MCF 10A (cell line): ENCODE results near the gene WDR7. TPM values are rescaled to one million over a fixed set of nuclear protein-coding genes. Genes with fewer than 3 reads are reported as not detected.
A peak's percentile ranks its signal among the peaks of the same experiment; 100 is the strongest.

Source experiments
- BruUV-seq: library from RNA; stranded (reverse); fragments of 400-500 nt; replicated peaks from 2 replicates; lab custom pipeline; 2021; lab: Mats Ljungman, UMichigan
- CTCF ChIA-PET: fragments of 300-600 bp; sonication (Branson Sonifier 250); formaldehyde crosslinking; extraction: SDS; loops from one replicate; lab custom pipeline; 2021; ENCODE audit warnings: antibody characterized with exemption, inconsistent platforms; lab: Yijun Ruan, JAX
- POLR2A ChIA-PET: fragments of 300-600, 350-650 bp; sonication (Branson Sonifier 250); formaldehyde crosslinking; extraction: SDS; loops from one replicate; lab custom pipeline; 2020; ENCODE audit warnings: antibody characterized with exemption, inconsistent platforms; lab: Yijun Ruan, JAX
- DNase-seq: peaks from one replicate; pipeline ENCODE4 v3.0.0-alpha.2; 2018; ENCODE audit not compliant: unreplicated experiment
- H3K27ac Mint-ChIP-seq: one replicate; pipeline ENCODE4 v1.8.0; 2022; ENCODE audit warnings: mild to moderate bottlenecking, low read depth, mixed read lengths; ENCODE audit not compliant: unreplicated experiment
- H3K27me3 Mint-ChIP-seq: one replicate; pipeline ENCODE4 v1.8.0; 2022; ENCODE audit warnings: mixed read lengths; ENCODE audit not compliant: insufficient read depth, unreplicated experiment
- H3K36me3 Mint-ChIP-seq: one replicate; pipeline ENCODE4 v1.8.0; 2022; ENCODE audit warnings: mild to moderate bottlenecking, moderate library complexity, mixed read lengths; ENCODE audit not compliant: insufficient read depth, unreplicated experiment
- H3K4me1 Mint-ChIP-seq: one replicate; pipeline ENCODE4 v1.8.0; 2022; ENCODE audit warnings: mixed read lengths; ENCODE audit not compliant: insufficient read depth, unreplicated experiment
- H3K4me3 Mint-ChIP-seq: one replicate; pipeline ENCODE4 v1.8.0; 2022; ENCODE audit warnings: mild to moderate bottlenecking, moderate library complexity, mixed read lengths; ENCODE audit not compliant: unreplicated experiment
- H3K9me3 Mint-ChIP-seq: one replicate; pipeline ENCODE4 v1.8.0; 2022; ENCODE audit warnings: mixed read lengths; ENCODE audit not compliant: unreplicated experiment
- CTCF ChIP-seq: fragments of 200-600 bp; IDR thresholded peaks from one replicate; pipeline ENCODE4 v1.8.0; 2022; ENCODE audit warnings: antibody characterized with exemption, mild to moderate bottlenecking; ENCODE audit not compliant: unreplicated experiment
- intact Hi-C: fragments of 100-400 bp; cut with micrococcal nuclease; formaldehyde crosslinking; loops from 2 replicates; pipeline ENCODE4 v1.14.1; 2022
- total RNA-seq: library from RNA; stranded (reverse); gene quantifications from 2 replicates; pipeline ENCODE4 v1.2.3, GENCODE V29; 2022

Gene WDR7
- total RNA-seq, 1 experiment from 2014 or later = 12.6 TPM

- no peak overlapping the region for H3K4me3 Mint-ChIP-seq
- TF ChIP-seq CTCF = no peak
- ChIA-PET POLR2A (interaction anchor here (1.2 kb wide), 1 partner anchor 10 kb away, joined by 9 read pairs; the partner anchor contains the start of gene TXNL1), CTCF (interaction anchor here (0.5 to 0.6 kb wide), 2 partner anchors 437 to 758 kb away, joined by 3 read pairs; no protein-coding TSS in a partner anchor)
- no peaks in the 10 kb centered on the region for H3K9me3 Mint-ChIP-seq
- H3K36me3 Mint-ChIP-seq = peaks cover 53% of the 10 kb centered on the region
- peaks cover 9% of the 10 kb centered on the region for H3K4me1 Mint-ChIP-seq
- no peak overlapping the region for H3K27ac Mint-ChIP-seq
- intact Hi-C loops = no loop called here
- BruUV-seq = no TSS peak
- no peaks in the 10 kb centered on the region for H3K27me3 Mint-ChIP-seq
- no peak for DNase-seq
These were observed 23.2 kb upstream of the WDR7 start for GRCh38 chr18:56627991-56628390.

GRCh38 chr18:56632070-56633022 lies 18.8 kb upstream of the WDR7 start:
- no peak for DNase-seq
- H3K9me3 Mint-ChIP-seq = no peaks in the 10 kb centered on the region
- peaks cover 48% of the 10 kb centered on the region for H3K36me3 Mint-ChIP-seq
- no peak for TF ChIP-seq CTCF
- BruUV-seq = no TSS peak
- H3K4me3 Mint-ChIP-seq = no peak overlapping the region
- ChIA-PET POLR2A (no interaction called here), CTCF (interaction anchor here (0.5 to 1.1 kb wide), 6 partner anchors 8 to 1693 kb away, joined by 3 to 8 read pairs (median 4); no protein-coding TSS in a partner anchor)
- intact Hi-C loops = no loop called here
- no peak overlapping the region for H3K27ac Mint-ChIP-seq
- H3K4me1 Mint-ChIP-seq = peaks cover 30% of the 10 kb centered on the region
- no peaks in the 10 kb centered on the region for H3K27me3 Mint-ChIP-seq

GRCh38 chr18:56635007-56635406 lies 16.2 kb upstream of the WDR7 start:
- ChIA-PET POLR2A (no interaction called here), CTCF (no interaction called here)
- Mint-ChIP-seq H3K9me3 (no peaks in the 10 kb centered on the region), H3K36me3 (peaks cover 45% of the 10 kb centered on the region), H3K27me3 (no peaks in the 10 kb centered on the region), H3K4me3 (peak overlapping the region; percentile 98), H3K27ac (peak overlapping the region; percentile 69), H3K4me1 (peaks cover 31% of the 10 kb centered on the region)
- BruUV-seq = no TSS peak
- intact Hi-C loops = no loop called here
- no peak for TF ChIP-seq CTCF
- DNase-seq = no peak

- Mint-ChIP-seq H3K4me1 (peaks cover 45% of the 10 kb centered on the region), H3K4me3 (peak overlapping the region; percentile 98), H3K27ac (peak overlapping the region; percentile 99), H3K9me3 (no peaks in the 10 kb centered on the region), H3K36me3 (peaks cover 28% of the 10 kb centered on the region), H3K27me3 (no peaks in the 10 kb centered on the region)
- DNase-seq = peak; percentile 13
- BruUV-seq = TSS peak; percentile 51
- intact Hi-C loops = no loop called here
- CTCF ChIA-PET = interaction anchor here (0.6 to 1.4 kb wide), 3 partner anchors 10 to 544 kb away, joined by 3 read pairs; no protein-coding TSS in a partner anchor
- POLR2A ChIA-PET = interaction anchor here (0.6 to 5.3 kb wide), 8 partner anchors 9 to 866 kb away, joined by 3 to 71 read pairs (median 4); partner anchors contain the start of gene WDR7
- no peak for TF ChIP-seq CTCF
These were observed 14.0 kb upstream of the WDR7 start for GRCh38 chr18:56637176-56637575.
